H1 (cell line): ENCODE measurements around the gene MRPL1. TPM values are rescaled to one million over a fixed set of nuclear protein-coding genes. Genes with fewer than 3 reads are reported as not detected.

Experiments used
- CTCF ChIA-PET: fragments of 300-600 bp; sonication (Branson Sonifier 250); formaldehyde crosslinking; loops from one replicate; lab custom pipeline; 2021; ENCODE audit not compliant: partially characterized antibody; lab: Charles Lee
- POLR2A ChIA-PET: fragments of 300-600 bp; sonication (Branson Sonifier 250); formaldehyde crosslinking; loops from one replicate; lab custom pipeline; 2021; ENCODE audit warnings: inconsistent platforms; ENCODE audit not compliant: partially characterized antibody; lab: Charles Lee
- DNase-seq, 2 experiments: peaks; one replicate each; pipeline versions ENCODE4 v3.0.0 to v3.0.0-alpha.2; 2010 to 2022; ENCODE audit warnings: low spot score in 2 of 2, low read depth in 1 of 2, mixed read lengths in 1 of 2
- FAIRE-seq: peaks from 2 replicates; lab custom pipeline; 2011; peaks lifted over from hg19 to GRCh38; lab: Jason Lieb, UNC
- H2AFZ ChIP-seq: 2 replicates; pipeline ENCODE4 v1.8.1; 2012; ENCODE audit warnings: low read length, inconsistent platforms
- H2AK5ac ChIP-seq: 2 replicates; pipeline ENCODE4 v1.6.1; 2013; ENCODE audit warnings: low read depth, low read length
- H2BK120ac ChIP-seq: replicated peaks from 2 replicates; pipeline ENCODE3; 2013; ENCODE audit warnings: low read depth, low read length, inconsistent platforms
- H2BK12ac ChIP-seq: 2 replicates; pipeline ENCODE4 v1.6.1; 2013; ENCODE audit warnings: low read depth, low read length
- H2BK15ac ChIP-seq: 2 replicates; pipeline ENCODE4 v1.6.1; 2013; ENCODE audit warnings: low read length
- H2BK20ac ChIP-seq: 2 replicates; pipeline ENCODE4 v1.6.1; 2013; ENCODE audit warnings: low read length
- H2BK5ac ChIP-seq: 2 replicates; pipeline ENCODE4 v1.6.1; 2013; ENCODE audit warnings: low read depth, low read length
- H3K14ac ChIP-seq: 2 replicates; pipeline ENCODE4 v1.6.1; 2013; ENCODE audit warnings: inconsistent platforms; ENCODE audit not compliant: insufficient read length
- H3K18ac ChIP-seq: 2 replicates; pipeline ENCODE4 v1.6.1; 2013; ENCODE audit warnings: low read length; ENCODE audit errors: extremely low read depth
- H3K23ac ChIP-seq: 2 replicates; pipeline ENCODE4 v1.6.1; 2013; ENCODE audit warnings: inconsistent platforms; ENCODE audit not compliant: insufficient read length
- H3K23me2 ChIP-seq: 2 replicates; pipeline ENCODE4 v1.6.1; 2013; ENCODE audit warnings: low read depth, low read length
- H3K27ac ChIP-seq: 2 replicates; pipeline ENCODE4 v1.6.1; 2011; ENCODE audit warnings: low read depth, low read length, inconsistent platforms
- H3K27me3 ChIP-seq, 4 experiments: replicated peaks in 1 of 4; 1 replicate in 1 of 4; 2 replicates in 3 of 4; pipeline versions ENCODE4 v1.6.1 to v1.8.1; 2011 to 2013; ENCODE audit warnings: low read length in 3 of 4, mild to moderate bottlenecking in 3 of 4, inconsistent platforms in 2 of 4, mixed read lengths in 2 of 4, moderate library complexity in 1 of 4; ENCODE audit not compliant: control insufficient read depth in 3 of 4, insufficient read depth in 3 of 4; ENCODE audit errors: extremely low read depth in 1 of 4
- H3K36me3 ChIP-seq, 4 experiments: 2 replicates each; pipeline versions ENCODE4 v1.6.1 to v1.8.1; 2011 to 2013; ENCODE audit warnings: mild to moderate bottlenecking in 4 of 4, low read length in 3 of 4, moderate library complexity in 2 of 4, control low read depth in 1 of 4, inconsistent platforms in 1 of 4; ENCODE audit not compliant: insufficient read depth in 4 of 4, control insufficient read depth in 2 of 4
- H3K4ac ChIP-seq: replicated peaks from 2 replicates; pipeline ENCODE3; 2013; ENCODE audit warnings: low read length, low read depth, mixed read lengths, inconsistent platforms; ENCODE audit not compliant: insufficient read length
- H3K4me1 ChIP-seq, 4 experiments: replicated peaks in 1 of 4; 1 replicate in 1 of 4; 2 replicates in 3 of 4; pipeline versions ENCODE4 v1.6.1 to v1.8.1; 2011 to 2013; ENCODE audit warnings: low read length in 3 of 4, inconsistent platforms in 2 of 4, mixed read lengths in 1 of 4; ENCODE audit not compliant: insufficient read depth in 4 of 4, control insufficient read depth in 3 of 4
- H3K4me2 ChIP-seq, 2 experiments: 2 replicates each; pipeline versions ENCODE4 v1.6.1 to v1.8.1; 2011 to 2013; ENCODE audit warnings: low read depth in 2 of 2, low read length in 2 of 2, control low read depth in 1 of 2, inconsistent platforms in 1 of 2, mild to moderate bottlenecking in 1 of 2; ENCODE audit not compliant: insufficient read depth in 1 of 2
- H3K4me3 ChIP-seq, 4 experiments: fragments of 200-600, 300-600 bp in 1 of 4; sonication (generic), shearing (Covaris generic), sonication (Bioruptor Twin) in 1 of 4; 2 replicates each; pipeline versions ENCODE4 v1.5.1 to v1.8.1; 2011 to 2016; ENCODE audit warnings: low read length in 4 of 4, low read depth in 3 of 4, control low read depth in 2 of 4, inconsistent platforms in 2 of 4, mild to moderate bottlenecking in 2 of 4, mixed read lengths in 1 of 4, moderate library complexity in 1 of 4; ENCODE audit not compliant: insufficient read depth in 2 of 4; ENCODE audit errors: extremely low read depth in 1 of 4
- H3K56ac ChIP-seq: replicated peaks from 2 replicates; pipeline ENCODE3; 2013; ENCODE audit warnings: low read depth, mild to moderate bottlenecking, mixed read lengths, low read length, inconsistent platforms; ENCODE audit not compliant: insufficient read length
- H3K79me1 ChIP-seq: 2 replicates; pipeline ENCODE4 v1.6.1; 2013; ENCODE audit warnings: low read depth, low read length, control low read depth
- H3K79me2 ChIP-seq, 2 experiments: 2 replicates each; pipeline versions ENCODE4 v1.6.1 to v1.8.1; 2012 to 2013; ENCODE audit warnings: low read length in 2 of 2, mild to moderate bottlenecking in 2 of 2, inconsistent platforms in 1 of 2; ENCODE audit not compliant: insufficient read depth in 2 of 2, control insufficient read depth in 1 of 2
- H3K9ac ChIP-seq, 4 experiments: replicated peaks in 1 of 4; 1 replicate in 1 of 4; 2 replicates in 3 of 4; pipeline versions ENCODE4 v1.6.1 to v1.8.1; 2011 to 2013; ENCODE audit warnings: low read depth in 3 of 4, low read length in 3 of 4, control low read depth in 2 of 4, mild to moderate bottlenecking in 2 of 4, moderate library complexity in 2 of 4, inconsistent platforms in 1 of 4; ENCODE audit errors: extremely low read depth in 1 of 4
- H3K9me3 ChIP-seq, 2 experiments: 2 replicates each; pipeline versions ENCODE4 v1.6.1 to v1.8.1; 2012 to 2013; ENCODE audit warnings: mild to moderate bottlenecking in 2 of 2, moderate library complexity in 2 of 2, control low read depth in 1 of 2, inconsistent platforms in 1 of 2, low read depth in 1 of 2, low read length in 1 of 2, mixed read lengths in 1 of 2; ENCODE audit not compliant: insufficient read depth in 2 of 2
- H4K20me1 ChIP-seq, 2 experiments: replicated peaks in 1 of 2; 2 replicates each; pipeline versions ENCODE3 to v1.8.1; 2011 to 2013; ENCODE audit warnings: inconsistent platforms in 2 of 2, low read length in 2 of 2, mild to moderate bottlenecking in 1 of 2; ENCODE audit not compliant: insufficient read depth in 2 of 2, control insufficient read depth in 1 of 2
- H4K5ac ChIP-seq: 2 replicates; pipeline ENCODE4 v1.6.1; 2013; ENCODE audit warnings: low read length, low read depth, mixed read lengths, inconsistent platforms; ENCODE audit not compliant: insufficient read length
- H4K8ac ChIP-seq: 2 replicates; pipeline ENCODE4 v1.8.0; 2013; ENCODE audit warnings: mild to moderate bottlenecking, moderate library complexity, low read length, inconsistent platforms; ENCODE audit not compliant: insufficient read depth; ENCODE audit errors: extremely low read depth
- H4K91ac ChIP-seq: replicated peaks from 2 replicates; pipeline ENCODE3; 2013; ENCODE audit warnings: low read length, mixed read lengths, inconsistent platforms; ENCODE audit not compliant: insufficient read length
- CBX5 ChIP-seq: fragments of 300-800, 300-1000 bp; sonication (generic); IDR thresholded peaks from 2 replicates; pipeline ENCODE4 v1.7.1; 2016; ENCODE audit warnings: antibody characterized with exemption, low read length, low read depth
- CTCF ChIP-seq, 3 experiments: IDR thresholded peaks; 1 replicate in 2 of 3; 2 replicates in 1 of 3; pipeline versions ENCODE4 v1.5.1 to v1.6.1; 2011; ENCODE audit warnings: low read length in 3 of 3, mild to moderate bottlenecking in 3 of 3, inconsistent platforms in 2 of 3, low read depth in 1 of 3, moderate library complexity in 1 of 3; ENCODE audit not compliant: insufficient read depth in 1 of 3; ENCODE audit errors: control extremely low read depth in 1 of 3
- KDM4A ChIP-seq: IDR thresholded peaks from one replicate; pipeline ENCODE4 v1.7.1; 2012; ENCODE audit warnings: low read depth, mild to moderate bottlenecking, moderate library complexity, low read length, inconsistent platforms; ENCODE audit not compliant: severe bottlenecking
- RNF2 ChIP-seq: fragments of 200-900, 300-1000 bp; sonication (generic); IDR thresholded peaks from 2 replicates; pipeline ENCODE4 v1.7.1; 2016; ENCODE audit warnings: borderline replicate concordance, low read depth, mild to moderate bottlenecking, antibody characterized with exemption, low read length; ENCODE audit not compliant: poor library complexity, severe bottlenecking; ENCODE audit errors: missing control alignments
- RXRA ChIP-seq: IDR thresholded peaks from 2 replicates; pipeline ENCODE4 v1.6.1; 2011; ENCODE audit warnings: low read depth, mild to moderate bottlenecking, low read length, moderate library complexity; ENCODE audit not compliant: insufficient read depth
- WGBS, 2 experiments: shearing (Covaris generic) in 1 of 2; methylation state at CpG; one replicate each; pipeline versions ENCODE4 v1.1.6 to v1.1.7; 2013 to 2015; ENCODE audit warnings: low lambda C conversion rate in 2 of 2, mixed read lengths in 2 of 2, inconsistent platforms in 1 of 2, low coverage in 1 of 2, missing lambda C conversion rate in 1 of 2; ENCODE audit not compliant: insufficient replicate concordance in 2 of 2, insufficient coverage in 1 of 2, insufficient read length in 1 of 2; ENCODE audit errors: extremely low coverage in 1 of 2, missing lambda C conversion rate in 1 of 2; 5-methylcytosine and 5-hydroxymethylcytosine counted together
- polyA plus RNA-seq, 7 experiments: library from polyadenylated mRNA; depleted of rRNA in 3 of 7; stranded (reverse) in 5 of 7; unstranded in 2 of 7; fragments of >200 nt in 5 of 7; fragments of 200-250 nt in 2 of 7; gene quantifications; 1 replicate in 5 of 7; 2 replicates in 1 of 7; 4 replicates in 1 of 7; pipeline versions ENCODE4 v1.2.1 to v1.2.3, GENCODE V29; 2011 to 2013; ENCODE audit warnings: missing spikeins in 2 of 7, mixed read lengths in 2 of 7
- total RNA-seq: library from RNA; stranded (reverse); fragmentation: NEBNext Ultra II Directional; extraction: Animal tissue kit (Norgen Biotek cat#: 25700); gene quantifications from 2 replicates; pipeline ENCODE4 v1.2.1, GENCODE V29; 2021

The MRPL1 gene
- total and polyA plus RNA-seq, 2 of the 8 experiments (the other 6 are each of a cell fraction or from before 2014, with no cell fraction given): 9.6 to 37.0 TPM

GRCh38 chr4:77826275-77826674, 36.4 kb upstream of the MRPL1 start:
- H2AFZ ChIP-seq: no peak overlapping the region
- no peak overlapping the region for H3K56ac ChIP-seq
- H3K4ac ChIP-seq: no peak overlapping the region
- H2BK20ac ChIP-seq: no peak overlapping the region
- no peak overlapping the region for H2BK15ac ChIP-seq
- no peaks in the 10 kb centered on the region for H3K79me1 ChIP-seq
- no peaks in the 10 kb centered on the region for H3K79me2 ChIP-seq
- H3K18ac ChIP-seq: no peak overlapping the region
- H3K4me1 ChIP-seq: no peaks in the 10 kb centered on the region
- DNase-seq: no peak
- H3K9me3 ChIP-seq: no peaks in the 10 kb centered on the region
- H4K20me1 ChIP-seq: no peaks in the 10 kb centered on the region
- no peak overlapping the region for H3K4me2 ChIP-seq
- no peak overlapping the region for H3K23ac ChIP-seq
- no peak for FAIRE-seq
- no peak overlapping the region for H3K9ac ChIP-seq
- POLR2A ChIA-PET: interaction anchor here (1.1 kb wide), 1 partner anchor 36 kb away, joined by 5 read pairs; the partner anchor contains the start of gene MRPL1
- H4K5ac ChIP-seq: no peak overlapping the region
- H2AK5ac ChIP-seq: no peak overlapping the region
- no peaks in the 10 kb centered on the region for H3K36me3 ChIP-seq
- no peak overlapping the region for H3K14ac ChIP-seq
- no peaks in the 10 kb centered on the region for H3K27me3 ChIP-seq
- CTCF ChIA-PET: interaction anchor here (1.7 kb wide), 1 partner anchor 9 kb away, joined by 5 read pairs; no protein-coding TSS in a partner anchor
- H2BK12ac ChIP-seq: no peak overlapping the region
- no peak overlapping the region for H2BK5ac ChIP-seq
- no peak overlapping the region for H2BK120ac ChIP-seq
- H3K27ac ChIP-seq: no peak overlapping the region
- 75% methylated on average over 6 of the region's 6 CpGs; no CpG with 5 or more reads in 1 of the 2 experiments for WGBS, 2 experiments
- H3K23me2 ChIP-seq: no peaks in the 10 kb centered on the region
- no peak overlapping the region for H4K91ac ChIP-seq
- no peak overlapping the region for H4K8ac ChIP-seq
- no peak overlapping the region for H3K4me3 ChIP-seq
- no peak for TF ChIP-seq KDM4A
- no peak for TF ChIP-seq RXRA
- TF ChIP-seq RNF2: no peak
- no peak for TF ChIP-seq CTCF (IDR thresholded peaks at IDR 0.05; ENCODE audit: control extremely low read depth in 1 of 3, insufficient read depth in 1 of 3, low read depth in 1 of 3, low read length in 3 of 3)
- TF ChIP-seq CBX5: no peak
